Panc1 (cell line): ENCODE data around the gene TXNRD1. TPM values are rescaled to one million over a fixed set of nuclear protein-coding genes. Genes with fewer than 3 reads are reported as not detected.
A peak's percentile ranks its signal among the peaks of the same experiment; 100 is the strongest.

Source experiments
- ATAC-seq: fragments of 200-7000 bp; cut with Tn5 transposase; 2 replicates; pipeline ENCODE4 v1.9.1; 2020; ENCODE audit warnings: mild to moderate bottlenecking, moderate library complexity
- BruUV-seq: library from RNA; stranded (reverse); fragments of 400-500 nt; replicated peaks from 2 replicates; lab custom pipeline; 2021; lab: Mats Ljungman, UMichigan
- CTCF ChIA-PET: fragments of 300-600 bp; sonication (Branson Sonifier 250); formaldehyde crosslinking; loops from one replicate; lab custom pipeline; 2022; ENCODE audit warnings: antibody characterized with exemption; lab: Charles Lee
- POLR2A ChIA-PET: fragments of 300-600 bp; sonication (Branson Sonifier 250); formaldehyde crosslinking; loops from one replicate; lab custom pipeline; 2022; ENCODE audit warnings: antibody characterized with exemption; lab: Charles Lee
- DNase-seq: peaks from one replicate; pipeline ENCODE4 v3.0.0-alpha.2; 2010; ENCODE audit warnings: low read depth, low spot score
- H3K27ac ChIP-seq: 2 replicates; pipeline ENCODE4 v1.5.1; 2011; ENCODE audit warnings: mild to moderate bottlenecking, low read length, inconsistent platforms
- H3K27me3 ChIP-seq: fragments of 200-500 bp; sonication (Bioruptor generic); 2 replicates; pipeline ENCODE4 v1.6.0; 2014; ENCODE audit warnings: low read length, inconsistent platforms; ENCODE audit not compliant: control insufficient read depth, insufficient read depth
- H3K36me3 ChIP-seq: fragments of 200-500 bp; sonication (Bioruptor generic); 2 replicates; pipeline ENCODE4 v1.5.1; 2014; ENCODE audit warnings: inconsistent platforms, mild to moderate bottlenecking, low read length, moderate library complexity; ENCODE audit not compliant: control insufficient read depth, insufficient read depth
- H3K4me1 ChIP-seq: 2 replicates; pipeline ENCODE4 v1.5.1; 2011; ENCODE audit warnings: inconsistent platforms, mild to moderate bottlenecking, low read length, moderate library complexity; ENCODE audit not compliant: control insufficient read depth, insufficient read depth
- H3K4me3 ChIP-seq, 2 experiments: 2 replicates each; pipeline ENCODE4 v1.5.1; 2011 to 2012; ENCODE audit warnings: low read depth in 2 of 2, low read length in 2 of 2, mild to moderate bottlenecking in 2 of 2, inconsistent platforms in 1 of 2, moderate library complexity in 1 of 2
- H3K9me3 ChIP-seq: fragments of 200-500 bp; sonication (Bioruptor generic); 2 replicates; pipeline ENCODE4 v1.5.1; 2014; ENCODE audit warnings: low read depth, mild to moderate bottlenecking, inconsistent platforms, low read length, moderate library complexity; ENCODE audit not compliant: control insufficient read depth, insufficient read depth
- CTCF ChIP-seq: fragments of 450-650 bp; IDR thresholded peaks from 2 replicates; pipeline ENCODE4 v1.5.1; 2017; ENCODE audit warnings: mild to moderate bottlenecking
- POLR2AphosphoS5 ChIP-seq: IDR thresholded peaks from 2 replicates; pipeline ENCODE4 v1.6.1; 2012; ENCODE audit warnings: mild to moderate bottlenecking, low read depth, low read length, moderate library complexity
- REST ChIP-seq, 2 experiments: IDR thresholded peaks; 2 replicates each; pipeline ENCODE4 v1.6.1; 2011 to 2012; ENCODE audit warnings: low read depth in 2 of 2, control low read depth in 1 of 2, low read length in 1 of 2, mild to moderate bottlenecking in 1 of 2, moderate library complexity in 1 of 2; ENCODE audit not compliant: insufficient read depth in 1 of 2
- SIN3A ChIP-seq: IDR thresholded peaks from 2 replicates; pipeline ENCODE4 v1.6.1; 2012; ENCODE audit warnings: low read depth, mild to moderate bottlenecking, low read length, moderate library complexity, borderline replicate concordance; ENCODE audit not compliant: insufficient read depth
- TCF7L2 ChIP-seq: IDR thresholded peaks from 2 replicates; pipeline ENCODE4 v1.6.1; 2011; ENCODE audit warnings: mild to moderate bottlenecking, low read depth, low read length, inconsistent platforms
- in situ Hi-C: cut with HindIII; loops from 2 replicates; pipeline ENCODE4 v1.10.0; 2016; ENCODE audit warnings: low sequenced_read_pairs, low pct_unique_long_range_greater_than_20kb
- intact Hi-C: fragments of 100-400 bp; cut with micrococcal nuclease; formaldehyde crosslinking; loops from one replicate; pipeline ENCODE4 v1.10.0; 2022; ENCODE audit not compliant: unreplicated experiment
- total RNA-seq: library from RNA; stranded (reverse); gene quantifications from one replicate; pipeline ENCODE4 v1.2.1, GENCODE V29; 2021; ENCODE audit not compliant: unreplicated experiment

Gene TXNRD1
- total RNA-seq, 1 experiment from 2014 or later = 348 TPM

- no peak overlapping the region for H3K27ac ChIP-seq
- no TSS peak for BruUV-seq
- no peak for DNase-seq
- no peak for ATAC-seq
- in situ Hi-C loops = no loop called here
- intact Hi-C loops = no loop called here
- TF ChIP-seq POLR2AphosphoS5 (0 out of 2 replicates have a peak, but pooled peaks have one; percentile 31), SIN3A (no peak), TCF7L2 (no peak), CTCF (no peak)
- peaks cover 34% of the 10 kb centered on the region for H3K4me1 ChIP-seq
- H3K36me3 ChIP-seq = peaks cover 40% of the 10 kb centered on the region
- H3K4me3 ChIP-seq = no peak overlapping the region
- CTCF ChIA-PET = no interaction called here
- H3K27me3 ChIP-seq = no peaks in the 10 kb centered on the region
- POLR2A ChIA-PET = no interaction called here
- H3K9me3 ChIP-seq = no peaks in the 10 kb centered on the region
Measured at GRCh38 chr12:104352106-104352713, 136.6 kb downstream of the TXNRD1 start.

DNA sequence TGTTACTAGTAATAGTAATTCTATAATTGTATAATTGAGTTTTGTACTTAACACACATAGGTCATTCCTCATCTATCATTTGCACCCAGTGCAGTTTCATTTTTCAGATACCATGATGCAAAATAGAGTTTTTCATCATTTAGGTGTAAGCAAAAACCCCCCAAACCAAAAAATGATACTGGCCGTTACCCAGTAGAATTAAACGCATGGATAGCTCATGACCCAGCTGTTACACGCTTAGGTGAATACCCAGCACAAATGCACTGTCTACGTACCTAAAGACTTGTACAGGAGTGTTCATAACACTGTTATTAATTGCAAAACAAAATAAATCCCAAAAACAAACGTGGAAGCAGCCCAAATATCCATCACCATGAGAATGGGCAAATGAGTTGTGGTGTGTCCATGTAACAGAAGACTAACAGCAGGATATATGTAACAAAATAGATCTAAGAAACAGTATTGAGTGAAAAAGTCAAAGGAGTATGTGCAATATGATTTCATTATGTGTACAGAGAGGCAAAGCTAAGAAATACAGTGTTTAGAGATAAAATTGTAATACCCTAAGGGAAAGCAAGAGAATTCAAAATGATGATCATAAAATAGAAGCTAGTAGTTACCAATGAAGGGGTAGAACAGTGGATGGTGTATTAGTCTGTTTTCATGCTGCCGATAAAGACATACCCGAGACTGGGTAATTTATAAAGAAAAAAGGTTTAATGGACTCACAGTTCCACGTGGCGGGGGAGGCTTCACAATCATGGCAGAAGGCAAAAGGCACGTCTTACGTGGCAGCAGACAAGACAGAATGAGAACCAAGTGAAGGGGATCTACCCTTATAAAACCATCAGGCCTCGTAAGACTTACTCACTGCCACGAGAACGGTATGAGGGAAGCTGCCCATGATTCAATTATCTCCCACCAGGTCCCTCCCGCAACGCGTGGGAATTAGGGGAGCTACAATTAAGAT is 137.7 kb downstream of the TXNRD1 start:
- intact Hi-C loops = no loop called here
- no peak overlapping the region for H3K27ac ChIP-seq
- no peaks in the 10 kb centered on the region for H3K9me3 ChIP-seq
- POLR2A ChIA-PET = no interaction called here
- H3K4me1 ChIP-seq = peaks cover 34% of the 10 kb centered on the region
- no TSS peak for BruUV-seq
- TF ChIP-seq TCF7L2 (no peak), CTCF (no peak), REST (IDR thresholded peaks at IDR 0.05; ENCODE audit: insufficient read depth in 1 of 2, low read depth in 2 of 2, low read length in 1 of 2) (no peak), POLR2AphosphoS5 (no peak; the same call in 1 of the 2 replicates), SIN3A (no peak)
- in situ Hi-C loops = no loop called here
- no peak for DNase-seq
- no peak for ATAC-seq
- CTCF ChIA-PET = no interaction called here
- no peaks in the 10 kb centered on the region for H3K27me3 ChIP-seq
- no peak overlapping the region for H3K4me3 ChIP-seq
- H3K36me3 ChIP-seq = peaks cover 31% of the 10 kb centered on the region
